ENCODE measurements around the gene CCDC63.
"Not testable (repeated sequence)": the region's sequence is repeated elsewhere in the genome, so short reads cannot be mapped to it uniquely, and the experiment has no call there.

CCDC63 gene

GRCh38 chr12:110844551-110845338 is 2.0 kb upstream of the CCDC63 start:
- no peak for DNase-seq

DNA sequence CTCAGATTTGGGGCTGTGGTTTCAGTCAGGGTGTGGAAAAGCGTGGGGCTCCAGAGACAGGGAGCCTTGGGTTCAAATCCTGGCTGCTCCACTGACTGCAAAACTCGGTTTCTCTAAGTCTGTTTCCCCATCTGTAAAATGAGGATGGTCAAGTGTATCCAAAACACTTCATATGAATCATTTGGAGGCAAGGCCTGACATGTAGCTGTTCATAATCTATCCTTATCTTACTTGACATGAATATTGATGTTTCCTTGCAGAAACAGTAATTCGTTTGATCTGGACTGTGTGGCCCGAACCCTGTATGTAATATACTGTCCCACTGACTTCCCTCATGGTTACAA is 1.5 kb upstream of the CCDC63 start:
- DNase-seq = no peak

GRCh38 chr12:110848314-110848923 is 1.6 kb downstream of the CCDC63 start:
- DNase-seq = no peak

- no peak for DNase-seq
Measured at GRCh38 chr12:110849221-110849620, 2.4 kb downstream of the CCDC63 start.

- DNase-seq = no peak
Measured at GRCh38 chr12:110849748-110850403, 3.1 kb downstream of the CCDC63 start.

- DNase-seq = no peak
Measured at GRCh38 chr12:110850762-110851161, 4.0 kb downstream of the CCDC63 start.

GRCh38 chr12:110853836-110854235 is 7.0 kb downstream of the CCDC63 start:
- DNase-seq = no peak

DNA sequence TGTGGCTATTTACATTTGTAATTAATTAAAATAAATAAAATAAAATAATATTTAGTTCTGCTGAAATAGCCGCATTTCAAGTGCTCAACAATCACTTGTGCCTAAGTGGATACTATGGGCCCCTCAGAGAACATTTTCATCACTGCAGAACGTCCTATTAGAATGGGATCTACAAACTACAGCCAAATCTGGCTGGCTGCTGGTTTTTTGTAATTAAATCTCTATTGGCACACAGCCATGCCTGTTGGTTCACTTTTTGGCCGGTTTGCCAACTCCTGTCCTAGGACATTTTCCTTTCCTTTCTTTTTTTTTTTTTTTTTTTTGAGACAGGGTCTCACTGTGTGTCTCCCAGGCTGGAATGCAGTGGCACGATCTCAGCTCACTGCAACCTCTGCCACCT is 9.8 kb downstream of the CCDC63 start:
- no peak for DNase-seq

DNA sequence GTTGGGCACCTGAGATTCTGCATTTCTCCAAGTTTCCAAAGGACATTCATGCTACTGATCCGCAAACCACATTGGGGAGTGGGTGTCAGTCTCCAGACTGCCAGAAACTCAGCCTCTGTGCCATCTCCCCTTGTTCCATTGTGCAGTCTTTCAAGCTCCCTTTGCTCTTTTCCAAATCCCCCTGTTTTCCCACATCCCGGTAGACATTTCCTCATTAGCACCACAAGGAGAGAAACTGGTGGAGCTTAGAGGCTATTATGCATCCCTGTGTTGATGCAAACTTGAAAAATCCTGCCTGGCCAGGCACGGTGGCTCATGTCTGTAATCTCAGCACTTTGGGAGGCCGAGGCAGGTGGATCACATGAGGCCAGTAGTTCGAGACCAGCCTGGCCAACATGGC is 10.7 kb downstream of the CCDC63 start:
- DNase-seq = no peak

DNA sequence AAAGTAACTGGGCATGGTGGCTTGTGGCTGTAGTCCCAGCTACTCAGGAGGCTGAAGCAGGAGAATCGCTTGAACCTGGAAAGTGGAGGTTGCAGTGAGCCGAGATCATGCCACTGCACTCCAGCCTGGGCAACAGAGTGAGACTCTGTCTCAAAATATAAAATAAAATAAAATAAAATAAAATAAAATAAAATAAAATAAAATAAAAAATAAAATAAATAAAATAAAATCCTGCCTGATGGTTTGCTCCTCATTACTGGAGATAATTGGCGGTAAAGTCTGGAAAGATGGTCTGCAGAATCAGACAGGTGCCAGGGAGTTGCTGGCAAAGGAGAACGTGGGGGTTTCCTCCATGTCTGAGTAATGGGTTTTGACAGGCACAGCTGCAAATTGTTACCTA is 11.2 kb downstream of the CCDC63 start:
- DNase-seq = not testable (repeated sequence)

- no peak for DNase-seq
Measured at GRCh38 chr12:110858848-110859247, 12.1 kb downstream of the CCDC63 start.

- no peak for DNase-seq
Measured at GRCh38 chr12:110860833-110861296, 14.1 kb downstream of the CCDC63 start.

DNA sequence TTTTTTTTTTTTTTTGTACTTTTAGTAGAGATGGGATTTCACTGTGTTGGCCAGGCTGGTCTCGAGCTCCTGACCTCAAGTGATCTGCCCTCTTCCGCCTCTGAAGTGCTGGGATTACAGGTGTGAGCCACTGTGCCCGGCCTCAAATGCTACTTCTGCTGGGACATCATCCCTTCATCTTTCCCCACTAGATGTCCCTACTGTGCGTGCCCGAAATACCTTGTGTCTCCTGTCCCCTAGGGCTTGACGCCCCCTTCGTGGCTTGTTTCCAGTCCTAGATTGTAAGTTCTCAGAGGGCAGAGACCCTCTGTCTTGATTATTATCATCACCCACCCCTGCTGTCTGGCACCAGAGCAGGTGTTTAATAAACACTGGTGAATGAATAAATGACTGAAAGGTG is 14.9 kb downstream of the CCDC63 start:
- no peak for DNase-seq

DNA sequence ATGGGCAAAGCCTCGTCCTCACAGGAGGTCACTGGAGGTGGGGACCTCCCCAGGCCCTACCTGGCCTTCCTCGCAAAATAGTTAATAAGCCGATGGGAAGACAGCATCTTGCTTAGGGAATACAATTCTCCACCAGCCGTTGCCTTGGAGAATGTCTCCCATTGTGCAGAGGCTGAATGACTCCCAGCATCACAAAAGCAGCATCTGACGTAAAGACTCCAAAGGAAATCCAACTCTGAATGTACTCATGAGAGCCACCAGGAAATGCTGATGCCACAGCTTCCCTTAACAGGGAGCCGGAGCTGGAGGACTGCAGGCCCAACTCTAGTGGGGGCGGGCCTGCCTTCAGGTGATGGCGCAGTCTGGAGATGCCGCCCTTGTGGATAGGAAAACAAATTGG is 15.5 kb downstream of the CCDC63 start:
- DNase-seq = no peak

DNA sequence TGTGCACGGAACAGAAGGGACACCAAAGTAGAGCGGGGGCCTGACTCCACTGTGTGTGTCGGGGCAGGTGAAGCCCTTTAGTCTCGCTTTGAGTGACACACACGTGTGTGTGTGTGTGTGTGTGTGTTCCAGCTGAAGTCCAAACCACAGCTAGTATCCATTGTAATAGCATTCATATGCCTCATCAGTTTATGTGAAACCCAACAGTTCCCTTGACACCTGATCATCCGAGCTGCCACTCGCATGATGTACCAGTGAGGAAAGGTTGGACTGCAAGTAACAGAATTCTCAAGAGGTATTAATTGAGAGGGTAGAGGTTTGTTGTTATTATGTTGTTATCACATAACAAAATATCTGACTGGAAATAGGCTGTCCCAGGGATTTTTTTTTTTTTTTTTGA is 16.4 kb downstream of the CCDC63 start:
- no peak for DNase-seq

- DNase-seq = no peak
Measured at GRCh38 chr12:110865521-110865920, 18.7 kb downstream of the CCDC63 start.

DNA sequence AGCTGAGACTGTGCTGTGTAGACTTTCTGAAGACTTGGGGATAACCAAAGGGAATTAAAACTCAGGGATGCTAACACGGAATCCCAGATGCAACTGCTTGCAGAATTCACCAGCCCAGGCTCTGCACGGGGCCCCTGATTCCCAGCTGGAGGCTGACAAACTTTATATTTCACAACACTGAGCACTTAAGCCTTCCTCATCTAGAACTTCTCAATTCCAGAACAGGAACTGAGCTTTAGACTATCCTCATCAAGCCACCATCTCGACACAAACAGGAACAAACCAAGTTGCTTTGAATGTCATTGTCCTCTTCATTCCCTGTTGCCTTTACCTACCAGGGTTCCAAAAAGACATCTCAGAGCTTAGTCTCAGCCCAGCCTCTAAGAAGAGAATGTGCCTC is 22.2 kb downstream of the CCDC63 start:
- no peak for DNase-seq

- DNase-seq = no peak
Measured at GRCh38 chr12:110869803-110870202, 23.0 kb downstream of the CCDC63 start.

DNA sequence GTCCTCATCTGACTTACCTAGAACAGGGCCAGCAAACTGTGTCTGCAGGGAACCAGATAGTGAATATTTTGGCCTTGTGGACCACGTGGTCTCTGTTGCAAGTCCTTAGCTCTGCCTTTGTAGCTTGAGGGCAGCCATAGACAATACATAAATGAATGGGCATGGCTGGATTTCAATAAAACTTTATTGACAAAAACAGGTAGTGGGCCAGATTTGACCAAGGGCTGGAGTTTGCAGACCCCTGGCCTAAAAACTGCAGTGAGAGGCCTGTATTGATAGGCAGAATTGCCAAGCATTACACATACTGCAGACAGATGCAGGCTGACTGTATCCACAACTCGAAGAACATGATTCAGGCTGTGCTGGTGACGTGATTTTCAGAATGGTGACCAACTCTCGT is 25.3 kb downstream of the CCDC63 start:
- no peak for DNase-seq

- DNase-seq = no peak
Measured at GRCh38 chr12:110874351-110874750, 27.6 kb downstream of the CCDC63 start.

- DNase-seq = no peak
Measured at GRCh38 chr12:110874781-110875180, 28.0 kb downstream of the CCDC63 start.

- no peak for DNase-seq
Measured at GRCh38 chr12:110880651-110881050, 33.9 kb downstream of the CCDC63 start.

DNA sequence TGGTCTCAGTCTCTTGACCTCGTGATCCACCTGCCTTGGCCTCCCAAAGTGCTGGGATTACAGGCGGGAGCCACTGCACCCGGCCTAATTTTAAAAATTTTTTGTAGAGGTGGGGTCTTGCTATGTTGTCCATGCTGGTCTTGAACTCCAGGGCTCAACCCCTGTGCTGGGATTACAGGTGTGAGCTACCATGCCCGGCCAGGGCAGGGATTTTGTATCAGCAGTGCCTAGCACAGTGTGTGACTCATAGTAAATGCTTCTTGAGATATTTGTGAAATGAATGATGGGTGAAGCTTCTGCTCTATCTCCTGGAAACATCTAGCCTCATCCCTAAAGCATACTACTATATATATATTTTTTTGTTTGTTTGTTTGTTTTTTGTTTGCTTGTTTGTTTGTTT is 36.5 kb downstream of the CCDC63 start:
- no peak for DNase-seq

GRCh38 chr12:110885152-110885840 is 38.5 kb downstream of the CCDC63 start:
- no peak for DNase-seq

Data from activated CD4-positive, alpha-beta T cell treated with anti-CD3 and anti-CD28 coated beads, Interleukin-2, amount 50 U/mL, for 1 hour (primary cell).